HG03460 (cell line): ENCODE data around the gene CORIN.
"Not testable (repeated sequence)": the region's sequence is repeated elsewhere in the genome, so short reads cannot be mapped to it uniquely, and the experiment has no call there.

ENCODE experiments used
- ATAC-seq: cut with Tn5 transposase; IDR thresholded peaks from one replicate; pipeline ENCODE4 v1.9.1; 2021; ENCODE audit not compliant: unreplicated experiment

The CORIN gene

DNA sequence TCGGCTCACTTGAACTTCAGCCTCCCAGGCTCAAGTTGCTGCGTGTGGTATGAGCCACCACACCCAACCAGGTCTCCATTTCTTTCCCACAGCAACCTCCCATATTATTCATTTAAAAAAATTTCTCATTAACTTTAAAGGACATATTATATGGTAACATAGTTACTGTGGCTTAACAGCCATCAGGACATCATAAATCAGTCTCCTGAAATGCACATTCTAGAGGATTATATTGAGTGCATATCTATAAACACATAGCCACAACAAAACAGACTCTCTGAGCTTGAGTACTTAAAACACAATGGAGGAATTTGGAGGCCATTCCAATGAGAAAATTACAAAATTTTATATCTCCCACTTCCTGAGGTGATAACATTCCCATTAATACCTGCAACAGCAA, 61.5 kb downstream of the CORIN start:
- ATAC-seq, result no peak

- no peak for ATAC-seq
Measured at GRCh38 chr4:47774079-47774478, 63.8 kb downstream of the CORIN start.

GRCh38 chr4:47771020-47771419, 66.8 kb downstream of the CORIN start:
- ATAC-seq, result no peak

DNA sequence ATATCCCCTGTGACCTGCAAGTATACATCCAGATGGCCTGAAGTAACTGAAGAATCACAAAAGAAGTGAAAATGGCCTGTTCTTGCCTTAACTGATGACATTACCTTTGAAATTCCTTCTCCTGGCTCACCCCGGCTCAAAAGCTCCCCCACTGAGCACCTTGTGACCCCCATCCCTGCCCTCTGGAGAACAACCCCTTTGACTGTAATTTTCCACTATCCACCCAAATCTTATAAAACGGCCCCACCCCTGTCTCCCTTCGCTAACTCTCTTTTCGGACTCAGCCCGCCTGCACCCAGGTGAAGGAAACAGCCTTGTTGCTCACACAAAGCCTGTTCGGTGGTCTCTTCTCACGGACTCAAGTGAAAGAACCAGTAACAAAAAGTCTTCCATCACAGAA, 69.9 kb downstream of the CORIN start:
- ATAC-seq, result not testable (repeated sequence)

DNA sequence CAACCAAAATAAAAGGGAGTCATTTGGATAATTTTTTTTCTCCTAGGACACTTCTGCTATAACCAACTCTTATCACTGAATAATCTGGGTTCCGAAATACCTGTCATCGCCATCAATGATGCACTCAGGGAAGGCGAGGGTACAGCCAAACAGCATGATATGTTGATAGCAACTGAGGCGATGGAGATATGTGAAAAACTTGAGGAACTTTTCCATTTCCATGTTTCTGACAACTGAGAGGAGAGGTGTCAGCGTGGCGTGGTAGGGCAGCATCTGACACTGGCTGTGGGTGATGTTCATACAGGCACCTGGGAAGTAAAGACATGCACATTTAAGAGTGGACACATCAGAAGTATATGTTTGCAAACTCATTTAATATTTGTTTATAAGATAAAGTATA, 74.6 kb downstream of the CORIN start:
- no peak for ATAC-seq

- ATAC-seq, result no peak
Measured at GRCh38 chr4:47762376-47763266, 75.2 kb downstream of the CORIN start.

GRCh38 chr4:47753316-47753715, 84.6 kb downstream of the CORIN start:
- not testable (repeated sequence) for ATAC-seq

- ATAC-seq, result no peak
Measured at GRCh38 chr4:47752214-47752613, 85.7 kb downstream of the CORIN start.

DNA sequence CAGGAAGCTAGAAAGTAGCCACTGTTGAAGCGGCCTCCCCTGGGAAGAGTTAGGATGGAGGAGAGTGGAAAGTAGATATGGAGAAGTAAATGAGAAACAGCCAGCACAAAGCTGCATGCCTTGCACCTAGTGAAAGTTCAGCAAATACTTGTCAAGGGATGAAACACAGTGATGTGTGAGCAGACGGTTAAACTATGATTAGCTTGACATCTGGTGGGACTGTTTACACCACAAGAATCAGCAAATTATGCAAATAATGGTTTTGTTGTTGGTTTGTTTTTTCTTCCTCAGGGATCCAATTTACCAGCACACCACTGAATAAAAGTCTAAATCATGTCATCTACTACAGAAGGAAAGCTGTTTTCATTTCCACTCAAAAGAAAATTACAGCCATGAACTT, 87.1 kb downstream of the CORIN start:
- ATAC-seq, result no peak

DNA sequence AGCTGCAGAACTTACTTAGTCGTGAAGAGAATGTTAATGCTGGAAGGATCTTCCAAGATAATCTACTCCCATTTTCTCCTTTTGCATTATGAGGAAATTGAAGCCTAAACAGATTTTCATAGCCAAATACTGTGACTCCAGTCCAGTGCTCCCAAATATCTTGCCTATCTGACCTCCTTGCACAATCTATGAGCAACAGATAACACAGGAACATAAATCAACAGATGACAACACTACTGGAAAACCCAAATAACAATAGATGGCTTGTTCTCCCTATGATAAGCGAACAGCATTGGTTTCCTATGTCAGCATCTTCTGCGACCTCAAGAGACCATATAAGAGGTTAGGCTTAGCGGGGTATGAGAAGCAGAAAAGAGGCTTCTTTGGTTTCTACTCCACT, 88.0 kb downstream of the CORIN start:
- no peak for ATAC-seq

GRCh38 chr4:47749060-47749459, 88.8 kb downstream of the CORIN start:
- no peak for ATAC-seq

DNA sequence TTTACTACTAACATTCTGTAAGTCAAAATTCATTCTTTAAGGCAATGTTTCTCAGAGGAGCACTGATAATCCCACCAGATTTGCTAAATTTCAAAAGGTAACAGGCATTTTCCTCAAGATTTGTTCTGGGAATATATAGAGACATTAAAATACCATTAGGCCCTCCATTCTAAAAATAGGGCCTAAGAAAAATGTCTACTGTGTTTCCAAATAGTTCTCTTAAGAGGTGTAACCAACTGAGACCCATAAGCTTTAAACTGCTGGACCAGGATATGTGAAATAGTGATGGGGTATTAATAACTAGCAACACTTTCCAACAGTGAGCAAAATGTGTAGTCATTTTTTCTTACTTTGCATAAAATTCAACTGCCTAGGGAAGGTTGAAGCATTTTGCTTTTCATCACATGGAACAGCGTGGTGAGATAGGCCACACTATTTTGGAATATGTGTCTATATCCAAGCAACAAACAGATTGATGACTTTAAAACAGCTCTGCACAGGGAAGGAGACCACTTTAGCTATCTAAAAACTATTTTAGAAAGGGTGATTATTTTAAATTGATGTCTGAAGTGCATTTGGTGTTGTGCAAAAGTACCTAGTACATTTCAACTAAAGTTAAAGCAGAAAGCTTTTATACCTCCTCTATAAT, 89.9 kb downstream of the CORIN start:
- ATAC-seq, result no peak

- no peak for ATAC-seq
Measured at GRCh38 chr4:47747211-47747610, 90.7 kb downstream of the CORIN start.

- ATAC-seq, result no peak
Measured at GRCh38 chr4:47746122-47746521, 91.7 kb downstream of the CORIN start.

DNA sequence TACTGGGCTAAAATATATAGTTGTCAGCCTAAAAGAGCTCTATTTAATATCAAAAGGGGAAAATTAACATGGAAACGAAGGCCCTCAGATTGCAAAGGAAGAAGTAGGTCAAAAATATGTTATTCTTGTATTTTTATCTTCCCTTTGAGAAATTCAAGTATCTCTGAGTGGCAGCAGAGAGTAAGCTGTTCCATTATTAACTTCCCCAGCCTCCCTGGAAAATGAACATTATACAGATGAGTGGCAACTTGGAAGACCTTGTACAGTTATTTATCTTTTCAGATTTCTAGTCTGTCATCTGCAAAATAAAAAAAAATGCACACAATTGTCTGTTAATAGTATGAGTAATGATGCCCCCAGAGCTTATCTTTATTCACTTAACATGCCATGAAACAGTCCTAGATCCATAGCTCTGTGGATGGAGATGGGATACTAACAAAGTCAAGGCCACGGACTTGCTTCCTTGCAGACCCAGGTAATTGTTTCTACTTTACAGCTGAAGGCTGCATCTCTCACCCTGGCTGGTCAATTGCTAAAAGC, 93.0 kb downstream of the CORIN start:
- no peak for ATAC-seq

DNA sequence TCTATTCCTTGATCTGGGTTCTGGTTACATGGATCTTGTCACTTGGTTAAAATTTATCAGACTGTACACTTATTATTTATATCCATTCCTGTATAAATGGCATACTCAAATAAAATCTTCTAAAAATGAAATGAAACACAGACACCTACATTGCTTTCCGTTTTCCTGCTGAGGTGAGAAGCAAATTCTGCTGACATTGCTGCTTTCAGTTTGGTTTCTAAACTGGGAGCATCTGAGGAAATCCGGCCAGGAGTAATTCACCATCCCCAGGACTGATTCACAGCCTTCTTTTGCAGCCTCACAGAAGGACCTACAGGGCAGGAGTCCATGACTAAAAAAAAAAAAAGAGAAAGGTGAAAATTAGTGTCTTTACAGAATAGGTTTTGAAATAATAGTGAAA, 93.6 kb downstream of the CORIN start:
- no peak for ATAC-seq

DNA sequence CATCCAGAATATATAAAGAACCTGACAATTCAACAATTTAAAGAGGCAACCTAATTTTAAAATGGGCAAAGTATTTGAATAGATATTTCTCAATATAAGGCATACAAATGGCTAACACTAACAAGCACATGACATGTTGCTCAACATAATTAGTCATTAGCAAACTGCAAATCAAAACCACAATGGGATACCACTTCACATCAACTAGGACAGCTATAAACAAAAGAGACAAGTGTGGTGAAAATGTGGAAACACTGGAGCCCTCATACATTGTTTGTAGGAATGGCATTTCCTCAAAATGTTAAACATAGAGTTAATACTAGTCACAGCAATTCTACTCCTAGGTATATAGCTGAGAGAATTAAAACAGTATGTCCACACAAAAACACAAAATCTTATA, 96.7 kb downstream of the CORIN start:
- no peak for ATAC-seq

DNA sequence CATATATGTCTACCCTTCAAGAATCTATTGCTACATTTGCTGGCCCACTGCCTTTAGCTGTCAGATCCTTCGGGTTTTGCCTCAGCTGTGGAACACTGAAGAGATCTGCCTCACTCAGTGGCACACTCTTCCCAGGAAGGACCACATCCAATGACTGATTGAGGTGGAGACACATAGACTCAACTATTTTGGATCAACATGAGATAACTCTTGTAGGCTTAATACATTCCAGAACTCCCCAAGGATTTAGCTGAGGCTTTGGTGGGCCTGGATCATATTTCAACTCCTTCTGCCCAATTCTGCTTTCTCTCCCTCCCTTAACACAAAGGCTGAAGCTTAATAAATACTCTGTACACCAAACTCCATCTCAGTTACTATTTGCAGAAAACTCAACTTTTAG, 100.5 kb downstream of the CORIN start:
- no peak for ATAC-seq

- no peak for ATAC-seq
Measured at GRCh38 chr4:47736555-47736954, 101.3 kb downstream of the CORIN start.

GRCh38 chr4:47736146-47736545, 101.7 kb downstream of the CORIN start:
- ATAC-seq, result no peak

DNA sequence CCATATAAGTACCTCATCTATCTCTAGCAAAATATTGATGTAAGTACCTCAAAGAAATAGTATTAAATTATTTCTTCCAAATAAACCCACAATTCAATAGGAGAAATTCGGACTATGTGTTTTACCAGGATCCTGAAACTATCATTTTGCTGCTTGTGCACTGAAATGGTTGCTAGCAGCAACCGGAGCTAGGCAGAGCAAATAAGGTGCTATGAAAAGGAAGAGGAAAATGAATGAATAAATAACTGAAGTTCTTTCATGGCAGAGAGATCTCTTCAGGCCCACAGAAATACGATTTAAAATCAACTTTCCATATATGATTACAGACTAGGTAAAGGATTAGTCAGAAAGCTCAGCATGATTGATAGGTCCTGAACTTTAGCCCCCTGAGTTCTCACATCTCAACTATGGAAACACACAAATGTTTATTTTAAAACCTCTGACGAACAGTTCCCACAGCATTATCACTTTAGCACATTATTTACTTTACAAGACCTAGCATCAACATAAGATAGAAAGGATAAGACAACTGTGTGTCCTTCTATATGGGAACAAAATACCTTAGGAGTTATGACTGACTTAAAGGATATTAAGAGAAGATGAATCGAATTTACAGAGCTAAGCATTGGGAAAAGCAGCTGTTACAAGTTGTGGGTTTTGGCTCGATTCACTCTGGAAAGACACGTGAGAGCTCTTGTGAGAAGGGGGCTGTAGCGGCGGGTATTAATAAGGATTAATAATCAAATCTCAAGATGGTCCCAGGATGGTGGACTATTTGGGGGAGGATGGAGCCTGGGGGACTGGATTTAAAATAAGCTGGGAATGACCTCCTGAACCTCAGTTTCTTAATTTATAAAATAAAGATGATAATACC, 104.3 kb downstream of the CORIN start:
- ATAC-seq, result no peak
